Naive B cell (primary cell): ENCODE measurements around the gene FOXP3. TPM values are rescaled to one million over a fixed set of nuclear protein-coding genes. Genes with fewer than 3 reads are reported as not detected.

Experiments
- ATAC-seq, 2 donors: fragments of 150-1000 bp; cut with Tn5 transposase; 2 replicates each; pipeline ENCODE4 v1.10.0; 2021; ENCODE audit warnings: low read depth in 2 of 2, mild to moderate bottlenecking in 2 of 2, moderate library complexity in 2 of 2
- DNase-seq: peaks from one replicate; pipeline ENCODE4 v3.0.0; 2022
- H3K27ac Mint-ChIP-seq, 6 donors: one replicate each; pipeline ENCODE4 v1.8.0; 2020 to 2022; ENCODE audit warnings: mild to moderate bottlenecking in 6 of 6, mixed read lengths in 6 of 6, moderate library complexity in 5 of 6, inconsistent platforms in 2 of 6
- H3K27me3 Mint-ChIP-seq, 3 donors: one replicate each; pipeline ENCODE4 v1.8.0; 2021 to 2022; ENCODE audit warnings: mixed read lengths in 3 of 3, mild to moderate bottlenecking in 1 of 3
- H3K36me3 Mint-ChIP-seq, 2 donors: one replicate each; pipeline ENCODE4 v1.8.0; 2020 to 2022; ENCODE audit warnings: mixed read lengths in 2 of 2, inconsistent platforms in 1 of 2, mild to moderate bottlenecking in 1 of 2
- H3K4me1 Mint-ChIP-seq, 3 donors: one replicate each; pipeline ENCODE4 v1.8.0; 2020 to 2022; ENCODE audit warnings: mixed read lengths in 3 of 3, inconsistent platforms in 1 of 3, mild to moderate bottlenecking in 1 of 3, moderate library complexity in 1 of 3
- H3K4me3 Mint-ChIP-seq, 8 donors: one replicate each; pipeline ENCODE4 v1.8.0; 2020 to 2022; ENCODE audit warnings: mild to moderate bottlenecking in 8 of 8, mixed read lengths in 8 of 8, moderate library complexity in 8 of 8, inconsistent platforms in 2 of 8
- H3K9me3 Mint-ChIP-seq, 7 donors: one replicate each; pipeline ENCODE4 v1.8.0; 2020 to 2022; ENCODE audit warnings: mixed read lengths in 7 of 7, mild to moderate bottlenecking in 5 of 7, inconsistent platforms in 2 of 7, moderate library complexity in 1 of 7
- polyA plus RNA-seq, 6 donors: library from polyadenylated mRNA; unstranded; fragments of 300-500 nt; fragmentation: Illumina TruSeq; gene quantifications; one replicate each; pipeline ENCODE4 v1.2.3, GENCODE V29; 2021; ENCODE audit warnings: low read depth in 6 of 6

Gene FOXP3
- polyA plus RNA-seq, 6 donors from 2014 or later: 0.15 to 0.32 (median 0.22) TPM; not detected in 2

DNA sequence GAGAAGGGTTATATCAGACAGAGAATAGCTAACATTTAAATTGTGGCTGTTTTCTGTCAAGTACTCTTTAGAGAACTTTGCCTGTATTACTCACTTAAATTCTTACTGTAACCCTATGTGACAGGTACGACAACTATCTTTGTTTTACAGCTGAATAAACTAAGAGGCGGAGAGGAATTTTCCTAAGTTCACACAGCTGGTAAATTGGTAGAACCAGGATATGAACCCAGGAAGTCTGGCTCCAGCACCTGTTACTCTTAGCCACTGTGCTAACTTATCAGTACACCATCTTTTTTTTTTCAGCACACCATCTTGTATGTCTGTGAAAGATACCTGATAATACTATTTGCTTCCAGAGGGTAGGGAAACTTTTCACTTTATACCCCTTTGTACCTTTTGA is 62.5 kb downstream of the FOXP3 start:
- peaks cover 0 to 2% (median 0%) of the 10 kb centered on the region in 7 donors for H3K9me3 Mint-ChIP-seq
- peaks cover 11 to 18% (median 12%) of the 10 kb centered on the region in 3 donors for H3K4me1 Mint-ChIP-seq
- H3K27ac Mint-ChIP-seq: no peak overlapping the region
- H3K36me3 Mint-ChIP-seq: no peaks in the 10 kb centered on the region
- DNase-seq (no peak), ATAC-seq (no peak)
- peaks cover 0 to 17% (median 0%) of the 10 kb centered on the region in 3 donors for H3K27me3 Mint-ChIP-seq
- peak overlapping the region in 1 of 8 donors; percentile 51 for H3K4me3 Mint-ChIP-seq

Other genes starting within 250 kb of the FOXP3 start
- gene TFE3, start 221.4 kb downstream of the FOXP3 start, polyA plus RNA-seq: 10 to 100 TPM in 1 of 6 donors, 1 to 10 TPM in 5; 4.5 to 11.4 (median 6.1) TPM
- gene CCDC120, start 205.7 kb downstream of the FOXP3 start, polyA plus RNA-seq: 1 to 10 TPM in 1 of 6 donors, under 1 TPM in 4, not detected in 1; 0.62 to 1.7 (median 0.79) TPM
- 10 to 100 TPM; 25.5 to 49.0 (median 38.8) TPM for gene PRAF2, start 190.7 kb downstream of the FOXP3 start, polyA plus RNA-seq
- 10 to 100 TPM; 50.0 to 84.9 (median 57.4) TPM for gene WDR45, start 184.8 kb downstream of the FOXP3 start, polyA plus RNA-seq
- 10 to 100 TPM; 17.9 to 33.9 (median 22.0) TPM for gene GPKOW, start 141.0 kb downstream of the FOXP3 start, polyA plus RNA-seq
- under 1 TPM in 5 of 6 donors, not detected in 1; 0.18 to 0.96 (median 0.35) TPM for gene MAGIX, start 102.0 kb downstream of the FOXP3 start, polyA plus RNA-seq
- 100 to 1,000 TPM; 110 to 208 (median 153) TPM for gene PLP2, start 92.8 kb downstream of the FOXP3 start, polyA plus RNA-seq
- gene PRICKLE3, start 78.3 kb downstream of the FOXP3 start, polyA plus RNA-seq: 1 to 10 TPM in 5 of 6 donors, not detected in 1; 3.6 to 8.6 (median 5.4) TPM
- gene SYP, start 64.5 kb downstream of the FOXP3 start, polyA plus RNA-seq: 1 to 10 TPM in 1 of 6 donors, under 1 TPM in 4, not detected in 1; 0.15 to 1.3 (median 0.47) TPM
- gene CACNA1F, start 31.4 kb downstream of the FOXP3 start, polyA plus RNA-seq: under 1 TPM; 0.08 to 0.25 (median 0.14) TPM
- gene CCDC22, start 29.2 kb downstream of the FOXP3 start, polyA plus RNA-seq: 10 to 100 TPM; 19.5 to 37.1 (median 22.3) TPM
- 10 to 100 TPM in 1 of 6 donors, 1 to 10 TPM in 5; 1.3 to 10.5 (median 2.4) TPM for gene PPP1R3F, start 5.1 kb upstream of the FOXP3 start, polyA plus RNA-seq
- not detected for gene GAGE10, start 38.9 kb upstream of the FOXP3 start, polyA plus RNA-seq
- gene GAGE12J, start 57.3 kb upstream of the FOXP3 start, polyA plus RNA-seq: not detected
- not detected for gene GAGE13, start 66.9 kb upstream of the FOXP3 start, polyA plus RNA-seq